ENCODE measurements around the gene RUBCN.

- TF ChIP-seq CTCF (IDR thresholded peaks at IDR 0.05): no peak
- no peak for TF ChIP-seq ZFX (IDR thresholded peaks at IDR 0.05; ENCODE audit: borderline replicate concordance)
These were observed 9.5 kb upstream of the RUBCN start for GRCh38 chr3:197746209-197746608.
